Measurements from ENCODE around the gene ST7. TPM values are rescaled to one million over a fixed set of nuclear protein-coding genes. Genes with fewer than 3 reads are reported as not detected.

ST7 gene
- polyA plus RNA-seq, 1 donor (not counting 4 experiments of a cell fraction or from before 2014, with no cell fraction given): 16.9 TPM

GRCh38 chr7:117068511-117069145 lies 115.3 kb downstream of the ST7 start:
- Histone ChIP-seq H3K4me3 (ENCODE audit: control insufficient read depth in 2 of 3, extremely low read depth in 1 of 3, insufficient read depth in 2 of 3, low read depth in 1 of 3, low read length in 3 of 3) (no peak overlapping the region), H3K4me1 (ENCODE audit: control insufficient read depth, extremely low read depth, insufficient read depth, low read length) (peaks cover 28% of the 10 kb centered on the region), H2AFZ (ENCODE audit: control insufficient read depth, low read length) (peak overlapping the region; percentile 17), H3K9ac (ENCODE audit: control insufficient read depth, extremely low read depth, insufficient read depth, low read length) (no peak overlapping the region), H3K4me2 (ENCODE audit: control insufficient read depth, extremely low read depth, insufficient read depth, low read depth, low read length) (peak overlapping the region; percentile 52), H3K9me1 (ENCODE audit: control insufficient read depth, extremely low read depth, insufficient read depth, low read length) (no peaks in the 10 kb centered on the region), H4K20me1 (ENCODE audit: control insufficient read depth, extremely low read depth, insufficient read depth, low read length) (no peaks in the 10 kb centered on the region), H3K79me2 (ENCODE audit: control insufficient read depth, insufficient read depth, low read length) (no peaks in the 10 kb centered on the region), H3K27me3 (ENCODE audit: control insufficient read depth, extremely low read depth, insufficient read depth, low read length) (no peaks in the 10 kb centered on the region), H3K9me3 (ENCODE audit: control insufficient read depth, low read depth, low read length) (no peaks in the 10 kb centered on the region), H3K27ac (ENCODE audit: control insufficient read depth, insufficient read depth, low read length) (no peak overlapping the region), H3K36me3 (ENCODE audit: control insufficient read depth in 2 of 2, extremely low read depth in 1 of 2, insufficient read depth in 2 of 2, low read length in 2 of 2) (no peaks in the 10 kb centered on the region)
- DNase-seq (ENCODE audit: low read depth, low spot score) (no peak), FAIRE-seq (no peak)
- TF ChIP-seq EZH2 (IDR thresholded peaks at IDR 0.05; ENCODE audit: low read length) (no peak), CTCF (optimal IDR thresholded peaks at IDR 0.05 in 1 of 3, IDR thresholded peaks at IDR 0.05 in 1 of 3, conservative IDR thresholded peaks at IDR 0.05 in 1 of 3; ENCODE audit: extremely low read depth in 1 of 3, insufficient read depth in 2 of 3, low read length in 3 of 3) (no peak)
- dilution Hi-C loops (cut with MboI; ENCODE audit: extremely low pct_ligation_motif_present, low sequenced_read_pairs): no loop called here

- no peaks in the 10 kb centered on the region for H3K9me1 ChIP-seq (ENCODE audit: control insufficient read depth, extremely low read depth, insufficient read depth, low read length)
- H3K27me3 ChIP-seq (ENCODE audit: control insufficient read depth, extremely low read depth, insufficient read depth, low read length): no peaks in the 10 kb centered on the region
- no peaks in the 10 kb centered on the region for H3K9me3 ChIP-seq (ENCODE audit: control insufficient read depth, low read depth, low read length)
- H3K4me2 ChIP-seq (ENCODE audit: control insufficient read depth, extremely low read depth, insufficient read depth, low read depth, low read length): no peak overlapping the region
- no peak overlapping the region for H3K27ac ChIP-seq (ENCODE audit: control insufficient read depth, insufficient read depth, low read length)
- H3K4me1 ChIP-seq (ENCODE audit: control insufficient read depth, extremely low read depth, insufficient read depth, low read length): peaks cover 28% of the 10 kb centered on the region
- H3K36me3 ChIP-seq (ENCODE audit: control insufficient read depth in 2 of 2, extremely low read depth in 1 of 2, insufficient read depth in 2 of 2, low read length in 2 of 2): no peaks in the 10 kb centered on the region
- FAIRE-seq (no peak), DNase-seq (ENCODE audit: low read depth, low spot score) (no peak)
- H3K4me3 ChIP-seq (ENCODE audit: control insufficient read depth in 2 of 3, extremely low read depth in 1 of 3, insufficient read depth in 2 of 3, low read depth in 1 of 3, low read length in 3 of 3): no peak overlapping the region
- no peak overlapping the region for H2AFZ ChIP-seq (ENCODE audit: control insufficient read depth, low read length)
- H3K79me2 ChIP-seq (ENCODE audit: control insufficient read depth, insufficient read depth, low read length): no peaks in the 10 kb centered on the region
- TF ChIP-seq CTCF (optimal IDR thresholded peaks at IDR 0.05 in 1 of 3, IDR thresholded peaks at IDR 0.05 in 1 of 3, conservative IDR thresholded peaks at IDR 0.05 in 1 of 3; ENCODE audit: extremely low read depth in 1 of 3, insufficient read depth in 2 of 3, low read length in 3 of 3) (no peak), EZH2 (IDR thresholded peaks at IDR 0.05; ENCODE audit: low read length) (no peak)
- H4K20me1 ChIP-seq (ENCODE audit: control insufficient read depth, extremely low read depth, insufficient read depth, low read length): no peaks in the 10 kb centered on the region
- H3K9ac ChIP-seq (ENCODE audit: control insufficient read depth, extremely low read depth, insufficient read depth, low read length): no peak overlapping the region
- dilution Hi-C loops (cut with MboI; ENCODE audit: extremely low pct_ligation_motif_present, low sequenced_read_pairs): no loop called here
Observed at GRCh38 chr7:117069379-117069778, 116.1 kb downstream of the ST7 start.
